HG03469 (cell line): Measurements from ENCODE around the gene TRIP11.

ENCODE experiments used
- ATAC-seq: cut with Tn5 transposase; IDR thresholded peaks from one replicate; pipeline ENCODE4 v1.9.1; 2021; ENCODE audit warnings: mild to moderate bottlenecking, moderate library complexity, moderate number of reproducible peaks; ENCODE audit not compliant: unreplicated experiment

Gene TRIP11

DNA sequence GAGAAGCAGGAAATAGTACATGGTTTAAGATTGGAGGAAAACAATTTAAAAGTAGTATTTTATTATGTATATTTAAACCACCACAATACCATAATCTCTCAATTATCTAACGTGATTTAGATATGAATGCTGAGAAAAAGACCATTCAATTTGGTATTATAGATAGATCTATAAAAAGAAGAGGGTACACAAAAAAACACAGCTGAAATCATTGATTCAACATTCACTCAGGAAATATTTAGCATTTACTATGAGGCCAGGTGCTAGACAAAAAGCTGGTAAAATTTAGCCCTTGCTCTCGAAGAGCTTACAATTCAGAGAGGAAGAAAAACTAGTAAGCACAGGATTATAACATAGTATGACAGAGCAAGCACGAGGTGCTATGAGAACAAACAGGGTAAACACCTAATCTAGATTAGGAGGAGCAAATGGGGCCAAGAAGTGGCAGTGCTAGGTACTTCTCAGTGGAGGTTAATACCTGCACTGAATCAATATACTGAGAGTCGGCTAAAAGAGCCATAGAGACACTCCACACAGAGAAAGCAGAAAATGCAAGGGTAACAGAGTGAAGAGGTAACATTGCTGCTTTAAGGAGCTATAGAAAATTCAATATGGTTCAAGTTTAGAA is 27.6 kb downstream of the TRIP11 start:
- no peak for ATAC-seq

DNA sequence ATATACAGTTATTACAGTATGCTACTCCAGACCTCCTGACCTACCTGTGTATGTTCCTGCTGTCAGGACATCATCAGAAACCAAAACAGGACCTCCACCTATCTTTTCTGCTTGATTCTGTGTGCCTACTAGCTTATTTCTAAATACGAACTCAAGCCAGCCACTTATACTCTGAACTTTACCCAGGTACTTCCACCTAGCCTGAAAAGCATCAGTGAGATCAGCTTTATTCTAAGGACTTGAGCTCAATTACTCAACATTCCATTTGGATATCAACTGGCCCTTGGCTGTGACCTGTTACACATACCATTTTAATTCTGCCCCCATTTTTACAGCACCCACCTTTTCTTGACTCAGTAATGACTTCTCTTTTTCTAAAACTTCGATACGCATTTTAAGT is 29.2 kb downstream of the TRIP11 start:
- no peak for ATAC-seq

DNA sequence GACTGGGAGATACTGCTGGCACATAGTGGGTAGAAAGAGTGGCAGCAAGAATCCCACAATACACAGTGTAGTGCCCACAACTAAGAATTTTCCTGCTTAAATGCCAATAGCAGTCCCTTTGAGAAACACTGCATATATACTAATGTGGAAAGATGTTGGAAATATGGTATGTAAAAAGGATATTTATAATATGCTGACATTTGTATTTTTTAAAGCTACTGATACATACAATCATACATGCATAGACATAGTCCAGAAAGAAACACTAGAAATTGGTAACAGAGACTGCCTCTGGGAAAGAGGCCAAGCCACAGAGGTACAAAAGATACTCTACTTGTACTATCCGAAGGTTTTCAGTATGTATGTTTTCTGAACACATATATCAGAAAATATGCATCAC is 30.3 kb downstream of the TRIP11 start:
- ATAC-seq: no peak

DNA sequence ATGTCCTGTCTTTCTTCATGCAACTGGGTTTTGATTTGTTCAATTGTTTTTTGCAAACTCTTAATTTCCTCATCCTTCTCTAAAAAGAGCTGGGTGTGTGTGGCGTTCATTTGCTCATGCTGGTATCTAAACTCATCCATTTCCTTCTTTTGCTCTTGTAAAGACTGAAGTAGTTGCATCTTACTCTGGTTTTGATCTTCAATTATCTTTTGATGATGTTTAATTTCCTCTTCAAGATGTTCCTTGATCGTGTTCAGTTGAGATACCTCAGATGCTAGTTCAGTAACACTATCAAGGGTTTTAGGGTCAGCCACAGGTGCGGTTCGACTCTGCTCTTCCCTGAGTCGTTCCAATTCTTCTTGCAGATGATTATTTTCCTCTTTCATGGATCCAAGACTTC is 34.8 kb downstream of the TRIP11 start:
- ATAC-seq: no peak

DNA sequence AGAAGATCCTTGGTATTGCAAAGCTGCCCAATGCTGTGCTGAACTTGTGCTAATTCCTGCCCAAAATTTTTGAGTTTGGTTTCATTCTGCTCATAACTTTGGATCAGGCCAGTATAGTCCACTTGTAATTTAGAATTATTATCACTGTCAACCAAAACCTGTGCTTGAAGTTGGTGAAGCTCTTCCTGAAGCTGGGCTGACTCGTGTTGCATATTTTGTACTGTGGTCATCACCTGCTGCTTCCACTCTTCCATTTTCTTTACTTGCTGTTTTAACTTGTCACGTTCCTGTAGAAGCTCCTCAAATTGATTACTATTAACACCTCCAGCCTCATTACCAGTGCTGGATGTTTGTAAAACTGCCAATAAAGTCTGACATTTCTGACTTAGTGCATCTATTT is 35.8 kb downstream of the TRIP11 start:
- no peak for ATAC-seq

DNA sequence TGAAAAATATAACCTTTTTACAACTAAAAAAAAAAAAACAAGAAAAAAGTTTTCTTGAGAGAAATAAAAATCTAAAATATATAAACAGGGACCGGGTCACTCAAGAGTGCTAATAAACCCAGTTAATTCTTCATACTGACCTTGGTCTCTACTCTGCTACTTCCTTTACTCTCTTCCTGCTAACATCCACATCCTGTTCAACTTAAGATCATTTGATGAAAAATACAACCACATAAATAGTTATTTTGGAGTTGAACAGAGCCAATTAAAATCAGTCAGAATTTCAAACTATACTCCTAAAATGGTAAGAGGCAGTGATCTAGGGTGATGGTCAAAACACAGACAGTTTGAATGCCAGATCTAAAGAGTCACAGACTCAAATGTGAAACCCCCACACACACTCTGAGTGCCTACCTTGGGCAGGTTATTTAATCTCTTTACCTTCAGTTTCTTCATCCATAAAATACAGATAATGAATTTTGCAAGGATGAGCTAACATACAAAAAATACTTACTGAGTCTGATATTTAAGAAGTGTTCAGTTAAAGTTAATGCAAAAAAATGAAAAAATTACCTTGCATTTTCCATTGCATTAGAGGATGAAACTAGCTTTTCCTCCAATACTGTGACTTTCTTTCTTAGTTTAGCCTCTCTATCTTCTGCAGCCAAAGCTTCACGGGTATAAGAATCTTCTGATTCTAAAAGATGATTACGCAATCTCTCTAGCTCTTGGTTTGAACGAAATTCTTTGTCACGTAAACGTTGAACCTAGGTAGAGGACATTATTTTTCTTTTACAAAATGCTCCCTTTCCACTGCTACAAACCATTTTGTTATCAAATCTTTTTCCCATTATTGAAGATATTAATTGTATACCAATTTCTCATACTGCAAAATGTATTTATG is 40.9 kb downstream of the TRIP11 start:
- ATAC-seq: no peak

DNA sequence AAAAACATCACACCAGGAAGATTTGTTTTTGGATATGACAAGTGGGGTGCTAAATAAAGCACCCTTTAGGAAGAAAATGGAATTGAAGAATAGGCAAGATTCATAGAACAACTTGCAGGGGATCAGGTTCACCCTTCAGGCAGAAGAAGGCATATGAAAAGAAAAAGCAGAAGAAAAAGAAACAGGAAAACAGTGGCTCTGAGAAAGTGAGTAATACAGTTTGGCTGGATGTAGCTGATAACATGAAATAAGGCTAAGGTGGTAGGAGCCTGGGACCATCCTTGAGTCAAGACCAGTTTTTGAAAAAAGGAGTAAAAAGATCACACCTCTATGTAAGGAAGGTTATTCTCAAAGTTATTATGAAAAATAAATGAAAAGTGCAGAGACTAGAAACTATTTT is 42.4 kb downstream of the TRIP11 start:
- no peak for ATAC-seq

DNA sequence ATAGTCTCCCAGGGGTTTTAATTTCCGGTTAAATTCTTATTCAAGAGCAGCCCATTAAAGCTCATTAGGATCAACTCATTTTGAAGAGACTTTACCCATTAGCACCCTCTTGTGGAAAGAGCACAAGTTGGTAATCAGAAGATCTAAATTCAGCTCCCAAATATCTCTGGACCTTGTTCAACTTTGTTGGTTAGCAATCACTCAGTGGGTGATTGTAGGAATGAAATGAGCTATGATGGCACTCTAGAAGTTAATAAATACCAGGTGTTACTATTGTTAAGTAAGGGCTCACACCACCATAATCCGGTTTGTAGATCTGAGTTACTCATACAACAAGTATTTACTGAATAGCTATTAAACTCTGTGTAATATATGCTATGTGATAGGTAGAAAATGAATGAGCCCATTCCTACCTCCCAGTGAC is 42.9 kb downstream of the TRIP11 start:
- no peak for ATAC-seq

DNA sequence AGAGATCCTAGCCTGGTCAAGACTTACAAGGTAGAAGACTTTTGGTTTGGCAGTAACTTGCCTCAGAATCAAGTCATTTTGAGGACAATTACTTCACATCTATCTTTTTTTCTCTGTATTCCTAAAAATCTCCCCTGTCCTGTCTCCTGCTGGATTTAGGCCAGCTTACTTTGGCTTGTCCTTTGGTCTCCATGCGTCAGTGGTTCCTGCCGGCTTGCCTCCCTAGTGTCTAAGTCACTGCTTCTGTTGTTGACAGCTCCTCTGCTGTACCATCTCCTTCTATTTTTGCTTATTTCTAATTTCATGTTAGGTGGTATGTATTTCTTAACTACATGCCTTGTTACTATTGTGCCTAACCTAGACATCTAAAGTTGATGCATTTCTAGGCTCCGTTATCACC is 52.7 kb downstream of the TRIP11 start:
- ATAC-seq: no peak

DNA sequence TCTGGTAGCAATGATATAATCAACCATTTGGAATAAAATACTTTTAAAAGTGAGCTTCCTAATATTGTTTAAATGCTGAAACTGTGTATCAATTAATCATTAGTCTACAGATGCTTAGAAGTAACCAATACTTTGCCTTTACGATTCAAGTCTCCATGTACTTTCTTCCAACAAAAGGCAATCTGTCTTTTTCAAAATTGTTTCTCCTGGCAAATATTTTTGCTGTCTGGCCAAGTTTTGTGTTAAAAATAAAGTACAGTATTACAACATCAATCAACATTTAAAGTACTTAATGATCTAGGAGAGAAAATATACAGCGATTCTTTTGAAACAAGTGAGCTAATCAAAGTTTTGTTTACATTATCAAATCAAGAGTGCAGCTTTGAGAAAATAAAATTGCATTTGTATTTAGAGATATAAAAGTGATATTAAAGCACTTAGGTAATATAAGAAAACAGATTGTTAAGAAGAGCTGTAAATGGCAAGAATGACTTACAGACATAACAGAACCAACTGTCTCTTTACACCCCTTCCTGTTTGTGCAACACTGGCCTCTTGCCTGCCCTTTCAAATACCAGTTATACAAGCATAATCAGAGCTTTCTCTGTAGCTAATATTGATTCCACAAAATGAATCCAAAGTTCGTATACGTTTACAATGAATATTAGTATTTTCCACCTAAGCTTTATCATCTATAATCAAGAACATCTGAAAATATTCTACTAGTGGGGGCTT is 54.2 kb downstream of the TRIP11 start:
- ATAC-seq: no peak

DNA sequence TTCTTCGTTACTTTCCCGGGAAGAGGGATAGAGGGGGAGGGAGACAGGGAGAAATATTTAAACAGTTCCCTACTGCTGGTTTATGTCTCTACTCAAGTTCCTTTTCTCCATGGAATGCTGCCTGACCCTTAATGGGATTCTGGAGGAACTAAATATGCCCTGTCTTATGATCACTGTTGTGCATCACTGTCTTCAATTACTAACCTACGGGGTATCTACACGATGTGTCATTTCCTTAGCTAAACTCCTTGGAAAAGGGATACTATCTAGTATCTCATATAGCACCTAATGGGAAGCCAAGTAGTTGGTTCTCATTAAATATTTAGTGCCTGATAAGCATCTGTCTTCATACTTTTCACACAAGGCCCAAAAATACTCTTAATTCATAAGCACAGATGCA is 54.9 kb downstream of the TRIP11 start:
- no peak for ATAC-seq

DNA sequence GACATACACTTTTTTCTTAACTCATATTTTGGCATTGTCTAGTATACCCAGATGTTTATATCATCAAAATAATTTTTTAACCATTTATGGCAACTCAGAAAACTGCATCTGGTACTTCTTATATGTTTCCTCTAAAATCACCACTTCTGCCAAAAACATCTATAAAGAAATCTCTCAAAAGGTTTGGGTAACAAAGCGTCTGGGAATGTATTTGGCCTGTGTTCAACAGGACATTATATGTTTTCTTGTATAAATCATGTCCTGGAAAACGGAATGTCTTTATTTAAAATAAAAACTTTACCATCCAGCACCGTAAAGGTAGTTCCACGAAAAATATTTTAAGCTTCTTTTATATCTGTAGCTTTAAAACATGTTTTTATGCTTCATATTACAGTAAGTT is 56.3 kb downstream of the TRIP11 start:
- no peak for ATAC-seq

DNA sequence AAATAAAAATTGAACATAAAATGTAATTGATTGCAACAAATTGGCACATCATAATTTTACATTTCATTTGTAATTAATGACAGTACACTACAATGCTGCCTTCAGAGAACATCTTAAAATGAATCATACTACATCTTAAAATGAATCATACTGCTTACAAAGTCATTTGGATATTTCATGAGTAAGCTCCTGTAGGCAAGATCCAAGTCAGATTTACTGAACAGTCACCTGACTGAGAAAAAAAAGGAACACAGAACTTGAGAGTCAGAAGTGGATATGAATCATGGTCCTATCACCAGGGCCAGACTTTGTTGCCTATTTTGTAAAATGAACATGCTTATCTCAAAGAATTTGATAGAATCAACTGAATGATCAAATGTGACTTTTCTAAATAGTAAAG is 59.7 kb downstream of the TRIP11 start:
- ATAC-seq: peak; percentile 84

DNA sequence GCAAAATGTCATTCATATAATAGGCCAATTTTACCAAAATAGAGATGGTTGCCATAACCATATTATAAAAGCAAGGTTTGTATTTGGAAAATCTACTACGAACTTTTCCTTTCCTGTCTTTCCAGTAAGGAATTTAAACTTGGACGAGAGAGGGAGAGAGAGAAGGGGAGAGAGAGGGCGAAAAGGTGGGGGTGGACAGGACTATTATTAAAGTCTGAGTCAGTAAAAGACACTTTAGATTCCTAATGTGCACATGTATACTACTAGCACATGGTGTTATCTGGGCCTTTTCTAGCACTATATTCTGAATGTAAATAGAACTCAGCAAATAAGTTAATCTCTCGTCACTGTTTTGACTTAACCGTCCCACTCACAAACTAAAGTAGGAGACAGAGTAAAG is 62.0 kb downstream of the TRIP11 start:
- ATAC-seq: no peak

DNA sequence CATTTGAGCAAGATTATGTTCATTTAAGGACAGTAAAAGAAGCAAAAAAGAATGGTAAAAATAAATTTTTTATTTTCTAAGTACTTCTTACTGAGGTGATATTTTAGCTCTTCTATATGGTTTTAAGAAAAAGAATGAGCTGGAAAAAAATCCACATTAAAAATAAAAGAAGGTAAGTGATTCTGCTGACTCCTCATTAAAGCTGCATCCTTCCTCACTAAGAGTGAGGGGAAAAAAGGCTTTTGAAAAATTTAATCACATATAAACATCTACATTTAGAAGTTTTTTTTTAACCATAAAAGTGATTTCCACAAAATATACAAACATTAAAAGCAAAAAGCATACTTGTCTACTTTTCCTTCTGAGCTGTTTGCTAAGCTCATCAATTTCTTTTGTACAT is 64.1 kb downstream of the TRIP11 start:
- ATAC-seq: no peak

DNA sequence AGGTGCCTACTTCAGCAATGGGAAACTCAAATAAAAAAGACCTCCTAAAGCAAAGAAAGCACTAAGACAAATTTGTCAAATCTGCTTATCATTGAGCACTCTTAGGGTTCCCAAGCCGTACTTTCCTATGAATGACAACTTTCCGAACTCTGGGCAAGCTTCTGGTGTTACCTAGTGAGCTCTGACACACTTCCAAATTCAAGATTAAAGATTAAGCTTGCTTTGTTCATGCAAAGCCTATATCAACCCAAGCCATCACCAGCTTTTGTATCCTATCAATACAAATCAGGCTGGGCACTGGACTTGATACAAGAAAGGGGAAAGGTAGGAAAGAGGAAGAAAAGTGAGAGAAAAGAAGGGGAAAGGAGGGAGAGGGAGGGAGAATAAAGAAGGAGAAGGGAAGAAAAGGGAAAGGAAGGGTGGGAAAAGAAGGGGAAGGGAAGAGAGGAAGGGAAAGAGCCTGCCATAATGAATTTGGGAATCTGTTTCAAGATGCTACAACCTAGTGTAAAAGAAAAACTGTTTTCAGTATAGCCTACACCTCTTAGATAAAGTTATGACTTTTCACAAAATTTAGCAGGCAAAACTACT is 68.6 kb downstream of the TRIP11 start:
- no peak for ATAC-seq

DNA sequence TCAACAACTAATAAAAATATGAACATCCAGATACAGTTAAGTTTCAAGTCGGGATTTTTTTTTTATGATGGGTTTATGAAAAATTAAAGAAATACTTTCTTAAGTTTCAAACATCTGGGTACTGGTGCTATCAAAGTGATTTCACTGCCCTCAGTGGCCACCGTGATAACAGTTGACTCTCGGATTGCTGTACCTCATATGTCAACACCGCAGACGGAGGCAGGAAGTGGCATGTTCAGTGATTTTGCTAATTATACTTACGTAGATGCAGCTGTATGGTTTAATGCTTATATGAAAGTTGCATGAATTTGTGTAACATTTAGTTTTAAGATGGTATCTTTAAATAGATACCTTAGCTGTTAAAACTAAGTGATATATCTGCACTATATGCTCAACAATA is 71.6 kb downstream of the TRIP11 start:
- ATAC-seq: no peak

DNA sequence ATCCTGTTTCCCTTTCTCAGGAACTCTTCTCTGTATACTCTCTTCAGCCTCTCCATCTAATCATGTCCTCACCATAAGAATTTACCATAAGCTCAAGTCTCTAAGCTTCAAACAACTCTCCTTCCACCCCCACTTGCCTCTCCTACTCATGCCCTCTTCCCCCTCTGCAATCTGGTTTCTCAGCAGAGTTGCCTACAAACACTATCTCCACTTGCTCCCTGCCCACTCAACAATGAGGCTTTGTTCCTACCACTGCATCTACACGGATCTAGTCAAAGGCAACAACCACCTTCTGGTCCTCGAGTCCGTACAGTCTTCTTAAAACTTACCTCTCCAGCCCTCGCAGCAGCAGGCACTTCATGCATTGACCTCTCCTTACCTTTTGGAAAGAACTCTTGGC is 75.1 kb downstream of the TRIP11 start:
- no peak for ATAC-seq

DNA sequence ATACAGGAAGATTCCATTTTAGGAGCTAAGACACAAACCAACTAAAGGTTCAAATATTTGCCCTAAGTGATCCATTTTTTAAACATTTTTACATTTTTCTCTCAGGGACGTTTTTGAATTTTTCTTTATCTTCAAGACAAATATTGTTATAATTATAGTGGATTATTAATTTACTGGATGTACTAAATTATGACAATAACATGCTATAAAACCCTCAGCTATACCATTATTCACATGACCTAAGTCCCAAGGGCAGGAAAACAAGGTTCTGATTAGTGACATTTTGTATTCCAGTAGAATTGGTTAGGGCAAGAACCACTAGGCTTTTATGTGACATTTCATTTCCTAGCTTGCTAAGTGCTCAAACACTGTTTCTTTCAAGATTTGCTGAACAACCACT is 75.8 kb downstream of the TRIP11 start:
- ATAC-seq: no peak

DNA sequence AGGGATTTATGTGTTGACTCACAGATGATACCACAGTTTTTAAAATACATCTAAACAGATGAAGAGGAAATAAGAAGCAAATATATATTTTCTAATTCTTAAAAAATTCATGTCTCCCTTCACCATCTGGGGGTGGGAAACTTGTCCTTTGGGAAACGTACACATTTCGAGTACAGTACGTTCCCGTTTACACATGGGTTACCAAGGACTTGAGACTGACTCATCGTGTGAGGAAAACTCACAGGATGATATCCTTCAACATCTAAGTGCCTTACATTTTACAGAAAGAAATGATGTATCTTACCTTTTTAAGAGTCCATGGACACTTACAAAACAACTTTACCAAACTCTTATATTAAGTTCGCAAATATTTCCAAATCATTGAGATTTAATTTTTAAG is 76.4 kb downstream of the TRIP11 start:
- ATAC-seq: no peak
